HCT116 (cell line): ENCODE results near the gene MAN2A2. TPM values are rescaled to one million over a fixed set of nuclear protein-coding genes. Genes with fewer than 3 reads are reported as not detected.
A peak's percentile ranks its signal among the peaks of the same experiment; 100 is the strongest.

Experiments
- ATAC-seq: fragments of 200-7000 bp; cut with Tn5 transposase; 2 replicates; pipeline ENCODE4 v1.9.1; 2020; ENCODE audit warnings: mild to moderate bottlenecking, moderate library complexity
- BruUV-seq: library from RNA; stranded (reverse); fragments of 400-500 nt; replicated peaks from 2 replicates; lab custom pipeline; 2021; lab: Mats Ljungman, UMichigan
- CTCF ChIA-PET: fragments of 300-600 bp; sonication (Branson Sonifier 250); formaldehyde crosslinking; loops from one replicate; lab custom pipeline; 2021; ENCODE audit warnings: antibody characterized with exemption; lab: Charles Lee
- POLR2A ChIA-PET: fragments of 300-600, 350-600 bp; sonication (Branson Sonifier 250); formaldehyde crosslinking; loops from one replicate; lab custom pipeline; 2021; ENCODE audit warnings: antibody characterized with exemption; lab: Charles Lee
- RAD21 ChIA-PET, 2 experiments: fragments of 300-600 bp; sonication (Branson Sonifier 250); formaldehyde crosslinking; loops; one replicate each; lab custom pipeline; 2023; ENCODE audit warnings: low total read pairs in 2 of 2; ENCODE audit not compliant: uncharacterized antibody in 2 of 2, unreplicated experiment in 2 of 2, low non-redundant PET in 1 of 2; lab: Charles Lee
- DNase-seq: peaks from one replicate; pipeline ENCODE4 v3.0.0-alpha.2; 2010; ENCODE audit warnings: low read depth, low spot score
- H2AFZ ChIP-seq: fragments of 200-600 bp; shearing (Covaris generic), sonication (generic); 2 replicates; pipeline ENCODE4 v1.6.1; 2017; ENCODE audit warnings: low read depth, mixed run types, mixed read lengths, antibody characterized with exemption, low read length; ENCODE audit not compliant: poor library complexity, severe bottlenecking
- H3K27ac ChIP-seq: 2 replicates; pipeline ENCODE4 v1.5.1; 2012; ENCODE audit warnings: low read depth, low read length
- H3K27me3 ChIP-seq: fragments of 200-600 bp; sonication (generic); 2 replicates; pipeline ENCODE4 v1.6.1; 2016; ENCODE audit warnings: mixed run types, low read length, mixed read lengths; ENCODE audit not compliant: insufficient read depth
- H3K36me3 ChIP-seq, 2 experiments: fragments of 200-500 bp in 1 of 2; fragments of 200-600 bp in 1 of 2; sonication (Bioruptor generic) in 1 of 2; sonication (generic) in 1 of 2; 2 replicates each; pipeline versions ENCODE4 v1.5.1 to v1.6.1; 2014 to 2016; ENCODE audit warnings: low read length in 2 of 2, inconsistent platforms in 1 of 2, mixed read lengths in 1 of 2, mixed run types in 1 of 2; ENCODE audit not compliant: insufficient read depth in 2 of 2, control insufficient read depth in 1 of 2
- H3K4me1 ChIP-seq, 2 experiments: fragments of 200-600 bp in 1 of 2; sonication (generic) in 1 of 2; 2 replicates each; pipeline versions ENCODE4 v1.5.1 to v1.6.1; 2012 to 2017; ENCODE audit warnings: low read length in 2 of 2, inconsistent platforms in 1 of 2, mild to moderate bottlenecking in 1 of 2, mixed read lengths in 1 of 2, mixed run types in 1 of 2, moderate library complexity in 1 of 2; ENCODE audit not compliant: insufficient read depth in 2 of 2, control insufficient read depth in 1 of 2
- H3K4me2 ChIP-seq: fragments of 200-600 bp; sonication (generic); 2 replicates; pipeline ENCODE4 v1.6.1; 2017; ENCODE audit warnings: mixed run types, low read length, mixed read lengths
- H3K4me3 ChIP-seq, 2 experiments: fragments of 200-600 bp in 1 of 2; sonication (generic) in 1 of 2; replicated peaks in 1 of 2; 2 replicates each; pipeline ENCODE4 v1.5.1; 2011 to 2016; ENCODE audit warnings: low read length in 2 of 2, control low read depth in 1 of 2, low read depth in 1 of 2, mild to moderate bottlenecking in 1 of 2, mixed read lengths in 1 of 2, mixed run types in 1 of 2
- H3K79me2 ChIP-seq: fragments of 200-600 bp; sonication (generic); 2 replicates; pipeline ENCODE4 v1.6.1; 2017; ENCODE audit warnings: mild to moderate bottlenecking, mixed run types, low read length, moderate library complexity, mixed read lengths; ENCODE audit not compliant: insufficient read depth
- H3K9ac ChIP-seq: fragments of 200-600 bp; sonication (generic); 2 replicates; pipeline ENCODE4 v1.6.1; 2016; ENCODE audit warnings: low read length, mixed read lengths
- H3K9me2 ChIP-seq: fragments of 200-600 bp; sonication (generic), shearing (Covaris generic); 2 replicates; pipeline ENCODE4 v1.6.1; 2017; ENCODE audit warnings: mixed run types, mild to moderate bottlenecking, moderate library complexity; ENCODE audit not compliant: insufficient read depth
- H3K9me3 ChIP-seq, 2 experiments: fragments of 200-500 bp in 1 of 2; fragments of 200-600 bp in 1 of 2; sonication (Bioruptor generic) in 1 of 2; sonication (generic) in 1 of 2; 2 replicates each; pipeline ENCODE4 v1.6.1; 2014 to 2017; ENCODE audit warnings: low read length in 2 of 2, mixed read lengths in 2 of 2, inconsistent platforms in 1 of 2, low read depth in 1 of 2, mild to moderate bottlenecking in 1 of 2, mixed run types in 1 of 2, moderate library complexity in 1 of 2; ENCODE audit not compliant: control insufficient read depth in 1 of 2, insufficient read depth in 1 of 2
- H4K20me1 ChIP-seq: fragments of 200-600 bp; sonication (generic), shearing (Covaris generic); 2 replicates; pipeline ENCODE4 v1.6.1; 2017; ENCODE audit warnings: mixed run types, mild to moderate bottlenecking, moderate library complexity; ENCODE audit not compliant: insufficient read depth
- CBX3 ChIP-seq: IDR thresholded peaks from 2 replicates; pipeline ENCODE4 v1.6.1; 2012; ENCODE audit warnings: low read depth
- CEBPB ChIP-seq: IDR thresholded peaks from 2 replicates; pipeline ENCODE4 v1.6.1; 2012; ENCODE audit warnings: low read depth
- ELF1 ChIP-seq: IDR thresholded peaks from 2 replicates; pipeline ENCODE4 v1.6.1; 2012; ENCODE audit warnings: low read depth, borderline replicate concordance
- EZH2phosphoT487 ChIP-seq: fragments of 200-600 bp; IDR thresholded peaks from 2 replicates; pipeline ENCODE4 v1.6.1; 2018; ENCODE audit warnings: antibody characterized with exemption, borderline replicate concordance
- FOSL1 ChIP-seq: IDR thresholded peaks from 2 replicates; pipeline ENCODE4 v1.6.1; 2012; ENCODE audit warnings: low read depth
- JUND ChIP-seq: IDR thresholded peaks from 2 replicates; pipeline ENCODE4 v1.6.1; 2012
- POLR2AphosphoS5 ChIP-seq: IDR thresholded peaks from 2 replicates; pipeline ENCODE4 v1.6.1; 2011; ENCODE audit warnings: mild to moderate bottlenecking, low read depth, low read length, moderate library complexity
- RAD21 ChIP-seq: IDR thresholded peaks from 2 replicates; pipeline ENCODE4 v1.6.1; 2012; ENCODE audit warnings: low read depth, mild to moderate bottlenecking
- SIN3A ChIP-seq: IDR thresholded peaks from 2 replicates; pipeline ENCODE4 v1.6.1; 2012; ENCODE audit warnings: low read depth
- SP1 ChIP-seq: IDR thresholded peaks from 2 replicates; pipeline ENCODE4 v1.6.1; 2012; ENCODE audit warnings: low read depth
- SRF ChIP-seq: IDR thresholded peaks from 2 replicates; pipeline ENCODE4 v1.6.1; 2012; ENCODE audit warnings: low read depth
- TCF7L2 ChIP-seq: IDR thresholded peaks from 2 replicates; pipeline ENCODE4 v1.7.0; 2011; ENCODE audit warnings: borderline replicate concordance, inconsistent platforms; ENCODE audit not compliant: insufficient read depth, insufficient read length; ENCODE audit errors: extremely low read depth
- ZBTB33 ChIP-seq: IDR thresholded peaks from 2 replicates; pipeline ENCODE4 v1.6.1; 2011; ENCODE audit warnings: mild to moderate bottlenecking, low read length, moderate library complexity; ENCODE audit not compliant: insufficient replicate concordance; ENCODE audit errors: extremely low read depth
- ZFX ChIP-seq: fragments of 450-650 bp; IDR thresholded peaks from 2 replicates; pipeline ENCODE4 v1.6.1; 2017
- ZNF274 ChIP-seq: fragments of 200-500 bp; sonication (Bioruptor generic); IDR thresholded peaks from 2 replicates; pipeline ENCODE4 v1.6.1; 2014; ENCODE audit warnings: mild to moderate bottlenecking, low read depth, low read length, inconsistent platforms
- intact Hi-C: fragments of 100-400 bp; cut with micrococcal nuclease; formaldehyde crosslinking; loops from 2 replicates; pipeline ENCODE4 v1.10.0; 2022
- total RNA-seq: library from RNA; stranded (reverse); gene quantifications from one replicate; pipeline ENCODE4 v1.2.1, GENCODE V29; 2021; ENCODE audit not compliant: unreplicated experiment
- TF ChIP-seq, protein P1 (sequence below): IDR thresholded peaks from 2 replicates; pipeline ENCODE4 v1.6.1; 2012
- TF ChIP-seq, protein P2 (sequence below): IDR thresholded peaks from 2 replicates; pipeline ENCODE4 v1.6.1; 2012
- TF ChIP-seq, protein P3 (sequence below), 3 experiments: fragments of 200-600 bp in 1 of 3; sonication (generic) in 1 of 3; IDR thresholded peaks in 2 of 3; conservative IDR thresholded peaks in 1 of 3; 2 replicates each; pipeline ENCODE4 v1.5.1; 2012 to 2017; ENCODE audit warnings: low read depth in 2 of 3, low read length in 2 of 3, antibody characterized with exemption in 1 of 3, borderline replicate concordance in 1 of 3, control low read depth in 1 of 3, mild to moderate bottlenecking in 1 of 3, mixed read lengths in 1 of 3, mixed run types in 1 of 3, moderate library complexity in 1 of 3; ENCODE audit not compliant: insufficient read depth in 1 of 3

Gene MAN2A2
- total RNA-seq, 1 experiment from 2014 or later = 44.9 TPM

DNA sequence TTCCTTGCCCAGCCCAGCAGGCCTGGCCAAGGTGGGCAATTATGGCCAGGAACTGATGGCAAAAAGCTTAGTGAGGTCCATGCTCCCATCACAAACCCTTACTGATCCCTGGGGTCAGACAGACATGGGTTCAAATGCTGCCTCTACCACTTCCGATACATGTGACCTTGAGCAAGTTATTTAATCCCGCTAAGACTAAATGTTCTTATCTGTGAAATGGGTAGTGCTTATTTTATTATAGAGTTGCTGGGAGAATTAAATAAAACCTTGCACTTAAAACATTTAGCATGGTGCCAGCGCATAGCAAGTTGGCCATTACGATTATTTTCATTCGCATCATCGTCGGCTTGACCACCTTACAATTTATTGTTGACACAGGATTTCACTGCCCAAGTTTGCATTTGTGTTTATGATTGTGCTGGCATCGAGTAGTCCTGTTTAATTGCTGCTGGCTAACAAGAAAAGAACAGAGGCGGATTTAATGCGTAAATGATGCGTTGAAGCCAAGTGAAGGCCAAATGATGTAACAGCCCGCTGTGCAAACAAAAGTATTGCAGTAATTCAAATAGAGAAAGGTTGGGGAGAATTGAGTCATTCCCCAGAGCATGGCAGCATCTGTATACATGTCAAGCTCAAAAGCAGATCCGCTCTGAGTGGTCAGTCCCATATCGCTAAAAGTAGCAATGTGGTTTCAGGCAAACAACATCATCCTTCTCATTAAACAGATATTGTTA is 42.0 kb upstream of the MAN2A2 start:
- Histone ChIP-seq H3K27ac (no peak overlapping the region), H2AFZ (peak overlapping the region; percentile 62), H3K36me3 (no peaks in the 10 kb centered on the region), H3K9ac (no peak overlapping the region), H3K79me2 (no peaks in the 10 kb centered on the region), H3K4me3 (no peak overlapping the region), H3K4me1 (peaks cover 20 to 53% of the 10 kb centered on the region in 2 experiments), H4K20me1 (no peaks in the 10 kb centered on the region), H3K9me2 (no peaks in the 10 kb centered on the region), H3K27me3 (peaks cover 8% of the 10 kb centered on the region; the same call in 1 of the 2 replicates), H3K4me2 (peak overlapping the region; percentile 41), H3K9me3 (no peaks in the 10 kb centered on the region)
- RAD21 ChIA-PET = no interaction called here
- intact Hi-C loops = loop anchor here (5.0 kb wide), 1 partner anchor 144 kb away; the partner anchor contains the start of gene BLM
- TF ChIP-seq JUND = no peak
- TF ChIP-seq TCF7L2 = no peak
- TF ChIP-seq RAD21 = no peak
- no peak for TF ChIP-seq POLR2AphosphoS5
- TF ChIP-seq ZBTB33 = no peak
- TF ChIP-seq, protein P1, sequence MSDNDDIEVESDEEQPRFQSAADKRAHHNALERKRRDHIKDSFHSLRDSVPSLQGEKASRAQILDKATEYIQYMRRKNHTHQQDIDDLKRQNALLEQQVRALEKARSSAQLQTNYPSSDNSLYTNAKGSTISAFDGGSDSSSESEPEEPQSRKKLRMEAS = no peak
- TF ChIP-seq CEBPB = no peak
- TF ChIP-seq FOSL1 = no peak
- no peak for TF ChIP-seq SRF
- TF ChIP-seq ELF1 = no peak
- no peak for TF ChIP-seq ZFX
- TF ChIP-seq, protein P2, sequence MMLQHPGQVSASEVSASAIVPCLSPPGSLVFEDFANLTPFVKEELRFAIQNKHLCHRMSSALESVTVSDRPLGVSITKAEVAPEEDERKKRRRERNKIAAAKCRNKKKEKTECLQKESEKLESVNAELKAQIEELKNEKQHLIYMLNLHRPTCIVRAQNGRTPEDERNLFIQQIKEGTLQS = no peak
- TF ChIP-seq SP1 = no peak
- TF ChIP-seq CBX3 = no peak
- TF ChIP-seq SIN3A = no peak
- TF ChIP-seq EZH2phosphoT487 = no peak
- no peak for TF ChIP-seq ZNF274
- TF ChIP-seq, protein P3, sequence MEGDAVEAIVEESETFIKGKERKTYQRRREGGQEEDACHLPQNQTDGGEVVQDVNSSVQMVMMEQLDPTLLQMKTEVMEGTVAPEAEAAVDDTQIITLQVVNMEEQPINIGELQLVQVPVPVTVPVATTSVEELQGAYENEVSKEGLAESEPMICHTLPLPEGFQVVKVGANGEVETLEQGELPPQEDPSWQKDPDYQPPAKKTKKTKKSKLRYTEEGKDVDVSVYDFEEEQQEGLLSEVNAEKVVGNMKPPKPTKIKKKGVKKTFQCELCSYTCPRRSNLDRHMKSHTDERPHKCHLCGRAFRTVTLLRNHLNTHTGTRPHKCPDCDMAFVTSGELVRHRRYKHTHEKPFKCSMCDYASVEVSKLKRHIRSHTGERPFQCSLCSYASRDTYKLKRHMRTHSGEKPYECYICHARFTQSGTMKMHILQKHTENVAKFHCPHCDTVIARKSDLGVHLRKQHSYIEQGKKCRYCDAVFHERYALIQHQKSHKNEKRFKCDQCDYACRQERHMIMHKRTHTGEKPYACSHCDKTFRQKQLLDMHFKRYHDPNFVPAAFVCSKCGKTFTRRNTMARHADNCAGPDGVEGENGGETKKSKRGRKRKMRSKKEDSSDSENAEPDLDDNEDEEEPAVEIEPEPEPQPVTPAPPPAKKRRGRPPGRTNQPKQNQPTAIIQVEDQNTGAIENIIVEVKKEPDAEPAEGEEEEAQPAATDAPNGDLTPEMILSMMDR (IDR thresholded peaks at IDR 0.05 in 2 of 3, conservative IDR thresholded peaks at IDR 0.05 in 1 of 3; ENCODE audit: borderline replicate concordance in 1 of 3, insufficient read depth in 1 of 3, low read depth in 2 of 3, low read length in 2 of 3) = no peak
- POLR2A ChIA-PET = interaction anchor here (0.6 to 2.1 kb wide), 2 partner anchors 9 to 154 kb away, joined by 3 to 6 read pairs; no protein-coding TSS in a partner anchor
- no peak for DNase-seq
- CTCF ChIA-PET = no interaction called here
- BruUV-seq = no TSS peak
- ATAC-seq = no peak
